ENCODE measurements around the gene PPT1. TPM values are rescaled to one million over a fixed set of nuclear protein-coding genes. Genes with fewer than 3 reads are reported as not detected.

Gene PPT1
- total RNA-seq, 4 donors from 2014 or later: 53.0 to 90.6 (median 65.7) TPM

GRCh38 chr1:40049725-40050124 is 47.3 kb downstream of the PPT1 start:
- no peaks in the 10 kb centered on the region for H3K27me3 ChIP-seq
- 0% methylated on average over 1 to 2 of the region's 2 CpGs for WGBS, 2 donors (ENCODE audit: low coverage in 1 of 2)
- ATAC-seq: peak; percentile 75
- peaks cover 24 to 100% (median 44%) of the 10 kb centered on the region in 3 donors for H3K4me1 ChIP-seq
- H3K9me3 ChIP-seq: no peaks in the 10 kb centered on the region
- peak; percentile 36 for TF ChIP-seq POLR2AphosphoS5 (IDR thresholded peaks at IDR 0.05)
- TF ChIP-seq EP300 (IDR thresholded peaks at IDR 0.05): no peak
- H3K27ac ChIP-seq: peak overlapping the region; percentile 77 to 100 (median 86)
- H3K36me3 ChIP-seq: peaks cover 0 to 6% of the 10 kb centered on the region in 2 donors
- H3K4me3 ChIP-seq: no peak overlapping the region

GRCh38 chr1:40047769-40048168 is 49.3 kb downstream of the PPT1 start:
- no peak for ATAC-seq
- Histone ChIP-seq H3K36me3 (peaks cover 0 to 6% of the 10 kb centered on the region in 2 donors), H3K4me3 (no peak overlapping the region), H3K4me1 (peaks cover 26 to 100% (median 43%) of the 10 kb centered on the region in 3 donors), H3K9me3 (no peaks in the 10 kb centered on the region), H3K27me3 (no peaks in the 10 kb centered on the region), H3K27ac (peak overlapping the region; percentile 77 to 100 (median 86))
- TF ChIP-seq CTCF (IDR thresholded peaks at IDR 0.05) (no peak), POLR2AphosphoS5 (IDR thresholded peaks at IDR 0.05) (no peak), POLR2A (IDR thresholded peaks at IDR 0.05) (no peak), EP300 (IDR thresholded peaks at IDR 0.05) (no peak)
- 66 to 69% methylated on average over 5 of the region's 5 CpGs for WGBS, 2 donors (ENCODE audit: low coverage in 1 of 2)

- no peak overlapping the region for H3K4me3 ChIP-seq
- peaks cover 0 to 6% of the 10 kb centered on the region in 2 donors for H3K36me3 ChIP-seq
- H3K27me3 ChIP-seq: no peaks in the 10 kb centered on the region
- H3K27ac ChIP-seq: peak overlapping the region; percentile 77 to 100 (median 86)
- whole genome bisulfite sequencing, 2 donors (ENCODE audit: low coverage in 1 of 2): 31 to 35% methylated on average over 2 of the region's 2 CpGs
- TF ChIP-seq POLR2A (IDR thresholded peaks at IDR 0.05) (no peak), EP300 (IDR thresholded peaks at IDR 0.05) (no peak), POLR2AphosphoS5 (IDR thresholded peaks at IDR 0.05) (no peak), CTCF (IDR thresholded peaks at IDR 0.05) (no peak)
- H3K9me3 ChIP-seq: no peaks in the 10 kb centered on the region
- H3K4me1 ChIP-seq: peaks cover 24 to 100% (median 47%) of the 10 kb centered on the region in 3 donors
- no peak for ATAC-seq
Measured at GRCh38 chr1:40047276-40047675, 49.8 kb downstream of the PPT1 start.

- peaks cover 0 to 5% of the 10 kb centered on the region in 2 donors for H3K36me3 ChIP-seq
- ATAC-seq: no peak
- no peak for TF ChIP-seq EP300 (IDR thresholded peaks at IDR 0.05)
- TF ChIP-seq CTCF (IDR thresholded peaks at IDR 0.05): no peak
- no peak for TF ChIP-seq POLR2AphosphoS5 (IDR thresholded peaks at IDR 0.05)
- TF ChIP-seq POLR2A (IDR thresholded peaks at IDR 0.05): no peak
- no peaks in the 10 kb centered on the region for H3K9me3 ChIP-seq
- H3K27me3 ChIP-seq: no peaks in the 10 kb centered on the region
- no CpG with 5 or more reads among the region's 3 CpGs for WGBS, 2 donors (ENCODE audit: low coverage in 1 of 2)
- peaks cover 24 to 96% (median 47%) of the 10 kb centered on the region in 3 donors for H3K4me1 ChIP-seq
- peak overlapping the region in 3 of 4 donors; percentile 21 to 100 (median 81) for H3K27ac ChIP-seq
- no peak overlapping the region for H3K4me3 ChIP-seq
Measured at GRCh38 chr1:40045766-40046165, 51.3 kb downstream of the PPT1 start.

GRCh38 chr1:40045182-40045581 is 51.9 kb downstream of the PPT1 start:
- no peak overlapping the region for H3K4me3 ChIP-seq
- H3K27ac ChIP-seq: peak overlapping the region in 3 of 4 donors; percentile 21 to 100 (median 81)
- H3K9me3 ChIP-seq: no peaks in the 10 kb centered on the region
- TF ChIP-seq POLR2AphosphoS5 (IDR thresholded peaks at IDR 0.05) (no peak), CTCF (IDR thresholded peaks at IDR 0.05) (no peak), POLR2A (IDR thresholded peaks at IDR 0.05) (no peak), EP300 (IDR thresholded peaks at IDR 0.05) (no peak)
- ATAC-seq: no peak
- whole genome bisulfite sequencing, 2 donors (ENCODE audit: low coverage in 1 of 2): 78% methylated on average over 4 of the region's 4 CpGs; no CpG with 5 or more reads in 1 of the 2 donors
- H3K36me3 ChIP-seq: no peaks in the 10 kb centered on the region
- H3K4me1 ChIP-seq: peaks cover 21 to 90% (median 42%) of the 10 kb centered on the region in 3 donors
- no peaks in the 10 kb centered on the region for H3K27me3 ChIP-seq

Measured in gastroesophageal sphincter (tissue), 4 donors.